Activated effector memory CD4-positive, alpha-beta T cell treated with anti-CD3 and anti-CD28 coated beads, Interleukin-2, amount 50 U/mL, for 16 hours (primary cell): ENCODE data around the gene RAB3IP.

Source experiments
- DNase-seq: peaks from one replicate; pipeline ENCODE4 v3.0.0-alpha.2; 2020

Gene RAB3IP, protein sequence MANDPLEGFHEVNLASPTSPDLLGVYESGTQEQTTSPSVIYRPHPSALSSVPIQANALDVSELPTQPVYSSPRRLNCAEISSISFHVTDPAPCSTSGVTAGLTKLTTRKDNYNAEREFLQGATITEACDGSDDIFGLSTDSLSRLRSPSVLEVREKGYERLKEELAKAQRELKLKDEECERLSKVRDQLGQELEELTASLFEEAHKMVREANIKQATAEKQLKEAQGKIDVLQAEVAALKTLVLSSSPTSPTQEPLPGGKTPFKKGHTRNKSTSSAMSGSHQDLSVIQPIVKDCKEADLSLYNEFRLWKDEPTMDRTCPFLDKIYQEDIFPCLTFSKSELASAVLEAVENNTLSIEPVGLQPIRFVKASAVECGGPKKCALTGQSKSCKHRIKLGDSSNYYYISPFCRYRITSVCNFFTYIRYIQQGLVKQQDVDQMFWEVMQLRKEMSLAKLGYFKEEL

DNA sequence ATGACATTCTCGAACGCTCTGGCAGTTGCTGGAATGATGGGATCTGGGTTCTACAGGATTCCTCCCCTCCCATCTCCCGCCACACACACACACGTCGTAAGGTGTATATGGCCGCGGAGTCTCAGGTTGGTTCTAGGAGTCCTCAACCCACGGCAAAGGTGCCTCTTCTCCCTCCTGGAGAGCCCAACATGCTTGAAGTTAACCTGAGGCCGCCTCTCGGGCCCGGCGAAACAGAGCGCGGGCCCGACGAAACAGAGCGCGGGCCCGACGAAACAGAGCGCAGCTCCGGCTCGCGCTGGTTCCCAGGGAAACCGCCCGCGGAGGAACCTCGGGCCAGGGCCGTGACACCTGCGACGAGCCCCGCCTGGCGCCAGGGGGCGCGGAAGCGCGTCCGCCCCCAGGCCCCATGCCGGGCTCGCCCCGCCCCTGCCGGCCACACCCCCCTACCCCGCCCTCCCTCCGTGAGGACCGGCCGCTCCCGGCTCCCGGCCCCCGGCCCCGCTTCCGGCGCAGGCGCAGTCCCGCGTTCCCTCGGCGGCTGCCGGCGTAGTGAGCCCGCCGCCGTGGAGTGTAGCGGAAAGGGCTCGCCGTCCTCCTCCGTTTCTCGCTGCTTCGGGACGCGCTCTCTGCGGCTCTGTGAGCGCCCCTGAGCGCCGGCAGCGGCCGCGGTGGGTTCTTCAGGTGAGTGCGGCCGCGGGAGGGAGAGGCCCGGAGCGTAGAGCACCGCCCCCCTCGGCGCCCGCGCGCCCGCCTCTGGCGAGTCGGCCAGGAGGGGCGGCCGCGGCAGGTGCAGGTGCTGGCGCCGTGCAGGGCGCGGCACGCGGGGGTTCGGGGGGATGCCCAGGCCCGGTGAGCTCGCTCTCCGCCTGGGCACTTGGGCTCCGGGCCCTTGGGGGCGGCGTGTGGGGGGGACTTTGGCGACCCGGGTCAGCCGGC is at the start of gene RAB3IP:
Gene RAB3IP, plus strand, starts transcription at position 510 of the 936 bp plus-strand sequence. CDS start 16,549 bp downstream, outside the sequence.
- peak; percentile 97 for DNase-seq

DNA sequence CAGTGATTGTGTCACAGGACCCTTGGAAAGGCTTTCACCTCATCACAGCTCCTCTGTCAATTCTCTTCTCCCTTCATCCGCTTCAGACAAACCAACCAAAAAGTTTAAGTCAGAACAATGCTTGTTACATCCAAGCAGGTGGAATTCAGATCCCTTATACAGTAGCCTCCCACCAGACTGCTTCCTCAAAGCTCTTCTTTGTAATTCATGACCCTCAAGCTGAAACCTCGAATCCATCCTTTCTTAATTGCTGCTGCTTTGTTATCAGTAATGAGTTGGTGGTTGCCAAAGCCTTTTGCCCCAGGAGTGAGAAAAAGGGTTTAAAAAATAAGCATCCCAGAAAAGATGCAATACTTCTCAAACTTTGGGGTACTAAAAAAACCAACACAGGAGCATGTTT is 49.0 kb upstream of the RAB3IP start:
- DNase-seq: no peak

DNA sequence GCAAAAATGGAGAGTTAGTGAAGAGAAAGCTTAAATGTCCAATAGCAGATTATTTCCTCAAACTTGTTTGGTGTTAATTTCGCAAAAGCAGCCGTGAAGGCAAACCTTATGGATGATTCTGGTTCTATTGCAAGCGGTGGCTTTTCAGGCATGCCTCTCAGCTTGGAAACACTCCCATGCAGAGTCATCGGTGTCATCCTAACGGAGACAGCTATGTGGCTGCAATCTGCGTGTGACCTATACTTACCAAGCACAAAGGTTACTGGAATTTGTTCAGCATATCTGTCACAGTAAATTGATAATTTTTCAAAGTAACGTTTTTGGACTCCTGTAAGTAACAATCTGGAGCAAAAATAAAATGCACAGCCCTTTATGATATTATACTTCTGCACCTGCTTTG is 44.5 kb upstream of the RAB3IP start:
- DNase-seq: no peak

DNA sequence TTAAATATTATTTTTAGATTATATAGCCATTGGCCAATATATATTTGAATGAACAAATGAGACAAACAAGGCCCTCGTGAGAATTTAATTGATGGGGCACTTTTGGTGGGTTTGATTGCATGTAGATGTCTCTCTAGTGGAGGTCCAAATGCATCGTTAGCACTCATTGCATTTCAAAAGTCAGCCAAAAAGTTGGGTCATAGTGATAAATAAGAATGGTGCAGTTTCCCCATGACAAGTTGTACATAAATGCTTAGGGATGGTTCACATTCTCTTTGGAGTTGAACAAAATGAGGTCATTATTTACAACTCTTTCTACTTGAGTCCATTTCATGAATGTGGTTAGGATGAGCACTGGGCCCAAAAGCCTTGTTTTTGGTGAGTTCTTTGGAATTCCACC is 40.6 kb upstream of the RAB3IP start:
- DNase-seq: no peak

DNA sequence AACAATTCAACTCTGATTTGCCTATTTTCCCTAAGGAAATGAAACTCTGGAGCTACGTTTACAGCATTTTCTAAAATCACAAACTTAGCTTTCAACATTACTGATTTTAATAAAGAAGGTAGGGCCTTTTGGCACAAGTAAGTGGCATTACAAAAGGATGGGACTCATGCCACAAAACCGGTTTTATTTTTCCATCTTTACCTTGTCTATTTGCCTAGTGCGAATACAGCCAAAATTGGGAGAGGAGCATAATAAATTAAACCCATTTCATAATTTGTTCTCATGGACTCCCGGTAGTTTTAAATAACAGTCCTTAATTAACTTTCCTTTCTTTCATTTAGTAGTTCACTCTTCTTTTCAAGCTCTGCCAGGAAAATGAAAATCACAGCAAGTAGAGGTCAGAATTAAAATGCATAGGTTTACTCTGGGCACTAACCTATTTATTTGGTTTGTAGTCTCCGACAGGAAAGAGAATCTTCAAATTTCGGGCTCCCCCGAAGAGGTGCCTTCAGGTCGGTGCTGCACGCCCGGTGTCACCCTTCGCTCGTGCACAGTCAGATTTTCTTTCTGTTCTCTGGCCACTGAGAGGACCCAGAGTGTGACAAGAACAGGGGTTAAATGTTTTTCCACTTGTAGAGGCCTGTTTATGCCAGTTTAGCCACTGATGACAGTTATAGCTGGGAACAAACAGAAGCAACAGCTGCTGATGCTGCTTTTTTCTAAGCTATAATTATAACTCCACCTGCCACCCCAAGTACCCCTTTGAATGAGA is 39.7 kb upstream of the RAB3IP start, which contains the start of gene BEST3:
Gene BEST3, minus strand, starts transcription at position 535 of the 772 bp plus-strand sequence. CDS start 1,505 bp downstream, outside the sequence.
- DNase-seq: no peak

DNA sequence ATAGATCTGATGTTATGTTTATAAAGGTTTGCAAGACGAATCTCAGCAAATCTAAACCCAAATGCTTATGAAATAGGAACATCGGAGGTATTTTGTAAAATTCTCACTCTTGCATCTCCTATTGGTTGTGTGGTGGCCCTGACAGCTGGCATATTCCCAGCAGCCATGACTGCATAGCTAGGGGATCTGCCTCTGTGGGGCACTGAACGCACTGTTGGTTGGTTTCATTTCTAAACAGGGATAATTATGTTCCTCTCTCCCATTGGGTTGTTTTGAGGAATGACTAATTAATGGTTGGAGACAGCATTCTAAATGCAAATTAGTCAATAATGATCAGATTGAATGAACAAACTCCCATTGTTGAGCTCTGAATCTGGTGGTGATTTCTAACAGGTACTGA is 36.8 kb upstream of the RAB3IP start:
- DNase-seq: no peak

DNA sequence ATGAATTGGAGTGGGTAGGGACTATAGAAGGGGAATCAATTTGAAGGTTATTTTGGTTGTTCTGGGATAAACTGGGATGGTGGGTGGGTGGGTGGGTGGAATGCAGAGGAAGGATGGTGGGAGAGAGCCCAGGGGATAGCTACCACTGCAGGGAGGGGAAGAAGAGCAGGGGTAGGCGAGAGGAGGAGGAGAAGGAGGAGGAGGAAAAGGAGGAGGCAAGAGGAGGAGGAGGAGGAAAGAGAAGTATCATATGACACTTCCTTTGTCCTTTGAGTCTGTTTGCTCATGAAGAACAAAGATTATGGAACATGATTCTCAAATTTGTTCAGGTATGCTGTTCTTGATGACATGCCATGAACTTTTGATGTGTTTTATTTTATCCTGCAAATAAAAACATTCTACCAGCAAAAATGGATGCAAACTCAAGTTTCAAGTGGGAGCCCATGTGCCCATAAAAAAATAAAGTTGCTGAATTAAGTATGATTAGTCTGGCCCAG is 35.5 kb upstream of the RAB3IP start:
- DNase-seq: no peak

DNA sequence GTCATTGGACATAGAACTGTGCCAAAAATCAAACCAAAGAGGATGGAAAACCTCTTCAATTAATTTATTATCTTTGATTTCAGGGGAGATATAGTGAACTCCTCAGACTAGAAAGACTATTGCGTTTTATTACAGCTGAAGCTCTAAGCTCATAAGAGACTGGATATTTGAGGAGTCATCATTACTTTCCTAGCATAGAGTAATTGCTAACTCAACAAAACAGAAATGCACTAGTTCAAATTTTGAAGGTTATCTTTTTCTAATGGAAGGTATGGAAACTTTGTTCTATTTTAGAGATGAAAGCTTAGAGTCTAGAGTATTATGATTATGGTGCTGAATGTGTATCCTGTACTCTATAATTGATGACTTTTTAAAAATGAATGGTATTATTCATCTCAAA is 34.3 kb upstream of the RAB3IP start:
- no peak for DNase-seq

DNA sequence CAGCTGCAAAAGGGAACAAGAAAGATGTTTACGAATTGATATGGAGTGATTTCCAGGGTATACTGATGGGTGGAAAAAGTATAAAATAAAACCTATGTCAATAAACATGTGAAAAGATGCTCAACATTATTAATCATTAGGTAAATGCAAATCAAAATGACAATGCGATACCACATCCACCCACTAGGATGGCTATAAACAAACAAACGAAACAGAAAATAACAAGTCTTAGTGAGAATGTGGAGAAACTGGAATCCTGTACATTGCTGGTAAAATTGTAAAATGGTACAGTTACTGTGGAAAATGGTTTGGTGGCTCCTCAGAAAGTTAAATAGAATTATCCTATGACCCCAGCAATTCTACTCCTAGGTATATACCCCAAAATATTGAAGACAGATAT is 30.0 kb upstream of the RAB3IP start:
- no peak for DNase-seq

DNA sequence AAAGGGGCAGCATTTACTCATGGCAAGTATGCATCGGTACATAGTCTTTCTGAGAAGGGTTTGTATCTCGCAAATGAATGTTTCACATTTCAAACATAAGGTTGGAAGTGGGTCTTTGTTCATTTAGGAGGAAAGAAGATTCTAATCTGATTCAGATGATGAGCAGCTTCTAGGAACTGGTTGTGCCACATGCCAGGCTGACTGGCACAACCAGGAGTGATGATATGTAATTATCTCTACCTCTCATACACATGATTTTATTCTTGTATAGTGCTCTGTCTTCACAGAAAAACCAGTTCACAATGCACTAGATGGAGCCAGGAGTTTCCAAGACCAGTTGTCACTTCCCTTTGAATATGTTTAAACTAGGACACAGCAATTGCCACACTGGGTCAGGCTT is 25.8 kb upstream of the RAB3IP start:
- no peak for DNase-seq

DNA sequence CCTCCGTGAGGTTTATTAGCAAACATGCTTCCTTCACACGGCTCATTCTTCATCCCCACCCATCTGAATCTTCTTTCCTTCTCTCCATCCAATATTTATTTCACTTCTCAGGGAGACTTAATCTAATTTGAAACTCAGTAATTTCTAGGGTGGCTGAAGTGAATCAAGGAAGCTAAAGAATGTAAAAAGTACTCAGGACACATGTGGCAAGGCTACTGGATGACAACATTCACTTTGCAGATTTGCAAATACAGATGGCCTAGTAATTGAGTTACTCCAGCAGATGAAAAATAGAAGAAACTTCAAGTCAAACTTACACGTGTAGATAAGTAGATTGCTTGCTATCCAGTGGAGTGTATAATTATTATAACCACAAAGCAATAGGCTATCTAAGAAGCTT is 24.1 kb upstream of the RAB3IP start:
- no peak for DNase-seq

DNA sequence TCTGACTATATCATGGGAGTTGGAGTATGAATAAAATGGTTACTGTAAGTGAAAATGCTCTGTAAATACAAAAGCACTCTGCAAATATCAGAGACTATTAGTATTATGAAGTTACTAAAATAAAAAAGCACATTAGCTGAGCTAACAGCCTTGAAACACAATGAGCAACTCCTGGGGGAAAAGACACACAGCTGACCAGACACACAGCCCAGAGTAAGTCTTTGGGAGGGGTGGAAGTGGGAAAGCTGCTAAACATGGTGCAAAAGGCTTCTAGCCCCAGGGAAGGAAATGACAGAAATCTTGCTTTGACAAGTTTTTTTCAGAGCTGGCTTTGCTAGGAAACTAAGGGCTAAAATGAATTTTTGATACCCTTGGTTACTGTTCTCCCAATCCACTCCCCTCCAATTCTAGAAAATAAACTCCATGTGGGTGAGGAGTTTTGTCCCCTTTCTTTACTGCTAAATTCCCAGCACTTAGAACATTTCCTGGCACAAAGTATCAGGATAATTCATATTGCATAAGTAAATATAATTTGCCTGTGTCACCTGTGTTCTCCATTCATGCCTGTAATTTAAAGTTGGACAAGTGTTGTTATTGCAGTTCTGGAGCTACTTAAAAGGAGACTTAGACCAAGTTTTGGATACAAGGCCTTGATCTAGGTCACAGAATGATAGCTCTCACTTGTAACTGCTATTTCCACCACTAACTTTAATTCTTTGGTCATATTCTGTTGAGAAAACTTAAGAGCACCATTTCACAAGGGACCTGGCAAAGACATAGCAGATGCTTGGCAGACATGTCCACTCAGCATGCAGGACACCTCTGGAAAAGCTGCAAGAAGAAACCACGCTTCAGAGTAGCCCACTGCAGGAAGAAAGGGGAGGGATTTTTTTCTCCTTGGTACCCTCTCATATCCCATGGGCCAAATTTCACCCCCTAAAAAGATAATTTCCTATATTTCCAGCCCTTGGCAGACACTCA is 19.0 kb upstream of the RAB3IP start:
- no peak for DNase-seq

DNA sequence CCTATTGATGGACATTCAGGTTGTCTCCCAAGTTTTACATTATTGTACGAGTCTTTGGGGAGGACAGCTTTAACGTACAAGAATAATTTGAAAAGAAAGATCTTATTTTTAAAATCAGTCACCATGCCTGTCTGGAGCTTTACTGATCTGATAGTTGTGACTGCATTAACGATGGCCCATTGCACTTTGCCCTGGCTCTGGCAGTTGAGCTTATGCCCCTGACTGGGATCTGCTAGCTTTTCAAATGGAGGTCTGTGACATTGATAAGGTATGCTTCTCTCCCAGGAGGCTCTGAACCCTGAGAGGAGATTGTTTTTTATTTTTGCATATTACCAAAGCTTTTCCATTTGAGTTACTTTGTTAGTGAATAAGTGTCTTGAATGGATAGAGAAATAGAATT is 17.9 kb upstream of the RAB3IP start:
- no peak for DNase-seq

DNA sequence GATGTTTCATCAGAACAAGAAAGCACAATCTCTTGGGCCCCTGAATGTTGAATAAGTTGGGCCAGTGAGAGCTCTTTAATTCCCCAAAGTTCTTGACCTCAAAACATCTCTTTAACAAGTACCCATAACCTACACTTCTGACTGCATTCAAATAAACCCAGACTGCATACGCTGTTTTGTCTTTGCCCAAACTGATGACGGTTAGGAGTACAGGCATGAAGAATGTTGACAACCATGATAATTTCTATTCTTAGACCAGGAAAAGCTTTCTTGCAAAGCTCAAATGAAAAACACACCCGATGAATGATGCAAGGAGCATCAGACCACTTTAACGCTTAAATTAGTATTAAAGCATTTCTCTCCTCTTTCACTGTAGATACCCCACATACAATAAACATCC is 11.7 kb upstream of the RAB3IP start:
- no peak for DNase-seq

DNA sequence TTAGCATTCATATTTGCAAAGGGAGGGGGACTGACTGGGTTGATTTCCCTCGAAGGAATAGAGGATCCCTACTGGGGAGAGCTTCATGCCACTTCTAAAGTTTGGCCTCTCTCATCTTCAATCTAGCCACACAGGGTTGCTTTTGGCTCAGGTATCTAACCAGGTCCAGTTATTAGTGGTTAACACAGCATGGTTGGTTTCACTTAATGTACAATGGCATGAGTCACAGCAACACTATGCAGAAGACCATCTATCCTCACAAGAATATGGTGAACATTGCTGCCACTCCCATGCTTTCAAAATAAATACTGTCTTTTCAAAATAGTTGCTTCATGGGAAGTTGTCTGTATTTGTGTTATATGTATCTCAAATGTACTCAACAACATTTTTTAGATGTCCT is 6.6 kb upstream of the RAB3IP start:
- DNase-seq: no peak

DNA sequence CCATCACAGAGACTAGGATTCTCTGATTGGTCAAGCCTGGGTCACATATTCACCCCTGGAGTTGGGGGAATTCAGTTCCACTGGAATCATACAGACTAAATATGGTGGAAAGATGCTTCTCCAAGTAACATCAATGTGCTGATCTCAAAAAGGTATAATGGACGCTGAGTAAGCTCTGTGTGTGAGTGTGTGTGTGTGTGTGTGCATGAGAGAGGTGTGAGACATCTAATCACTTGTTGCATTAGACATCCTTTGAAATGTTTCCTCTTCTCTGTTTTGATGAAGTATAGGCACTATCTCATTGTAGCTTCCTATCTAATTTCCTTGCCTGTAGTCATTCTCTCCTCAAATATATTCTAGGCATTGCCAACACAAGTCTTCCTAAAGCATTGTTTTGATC is 5.0 kb upstream of the RAB3IP start:
- DNase-seq: no peak

DNA sequence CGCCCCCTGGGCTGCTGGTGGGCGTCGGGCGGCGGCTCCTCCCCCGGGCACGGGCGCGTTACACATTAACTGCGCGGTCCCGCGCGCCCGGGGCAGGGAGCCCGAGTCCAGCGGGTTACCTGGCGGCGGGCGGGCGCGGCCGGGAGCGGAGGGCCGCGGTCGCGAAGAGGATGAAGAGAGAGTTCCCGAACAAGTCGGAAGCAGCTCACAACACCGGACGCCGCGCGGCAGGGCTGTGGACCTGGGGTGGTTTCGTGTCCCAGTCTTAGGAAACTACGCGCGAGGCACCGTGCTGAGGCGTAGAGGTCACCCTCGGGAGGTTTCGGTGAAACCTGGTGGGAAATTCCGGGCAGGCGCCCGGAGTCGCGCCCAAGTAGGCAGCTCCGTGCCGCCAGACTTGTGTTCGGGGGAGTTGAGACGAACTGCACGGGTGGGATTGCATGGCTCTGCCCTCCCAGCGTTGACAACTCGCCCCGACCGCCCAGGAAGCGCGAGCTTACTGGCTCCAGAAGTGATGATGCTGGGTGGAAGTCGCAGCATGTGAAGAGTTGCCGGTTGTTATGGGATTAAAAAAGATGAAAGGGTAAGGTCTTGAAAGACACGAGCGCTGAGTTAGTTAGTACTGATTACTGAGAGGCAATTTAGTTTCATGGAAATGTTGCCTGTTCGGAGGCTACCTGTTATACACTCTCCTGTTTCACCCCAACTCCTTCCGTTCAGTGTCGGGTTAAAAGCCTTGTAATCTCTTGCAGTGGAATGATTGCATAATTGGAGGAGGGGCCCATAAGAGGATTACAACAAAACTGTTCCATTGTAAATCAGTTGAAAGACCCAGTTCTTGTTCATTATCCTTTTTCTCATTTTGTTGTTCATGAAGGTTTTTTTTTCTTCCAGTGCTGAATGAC is 879 bp downstream of the RAB3IP start:
- DNase-seq: peak; percentile 87

DNA sequence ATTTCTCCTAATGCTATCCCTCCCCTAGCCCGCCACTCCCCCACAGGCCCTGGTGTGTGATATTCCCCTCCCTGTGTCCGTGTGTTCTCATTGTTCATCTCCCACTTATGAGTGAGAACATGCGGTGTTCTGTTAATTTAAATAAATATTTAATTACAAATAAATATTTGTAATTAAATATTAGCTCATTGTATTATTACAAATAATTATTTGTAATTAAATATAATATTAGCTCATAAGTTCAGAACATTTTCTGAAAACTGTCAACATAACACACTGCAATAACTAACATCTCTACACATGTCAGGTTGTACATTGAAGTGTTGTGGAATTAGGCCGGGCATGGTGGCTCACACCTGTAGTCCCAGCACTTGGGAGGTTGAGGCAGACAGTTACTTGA is 5.4 kb downstream of the RAB3IP start:
- no peak for DNase-seq

DNA sequence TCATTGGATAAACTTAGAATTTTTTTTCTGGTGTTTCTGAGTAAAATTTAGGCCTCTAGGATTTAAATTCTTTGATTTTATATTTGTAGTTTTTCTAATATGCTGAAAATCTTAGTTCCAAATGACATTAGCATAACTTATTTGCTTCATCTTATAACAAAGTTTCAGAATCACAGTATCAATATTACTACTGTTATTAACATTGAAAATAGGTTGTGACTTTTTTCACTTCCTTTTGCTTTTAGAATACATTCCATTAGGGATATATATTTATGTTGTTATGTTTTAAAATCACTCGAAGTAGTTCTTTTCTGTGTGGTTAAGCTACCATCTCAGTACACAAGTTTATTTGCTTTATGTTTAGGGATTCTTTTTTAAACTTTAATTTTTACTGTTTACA is 12.8 kb downstream of the RAB3IP start:
- no peak for DNase-seq

DNA sequence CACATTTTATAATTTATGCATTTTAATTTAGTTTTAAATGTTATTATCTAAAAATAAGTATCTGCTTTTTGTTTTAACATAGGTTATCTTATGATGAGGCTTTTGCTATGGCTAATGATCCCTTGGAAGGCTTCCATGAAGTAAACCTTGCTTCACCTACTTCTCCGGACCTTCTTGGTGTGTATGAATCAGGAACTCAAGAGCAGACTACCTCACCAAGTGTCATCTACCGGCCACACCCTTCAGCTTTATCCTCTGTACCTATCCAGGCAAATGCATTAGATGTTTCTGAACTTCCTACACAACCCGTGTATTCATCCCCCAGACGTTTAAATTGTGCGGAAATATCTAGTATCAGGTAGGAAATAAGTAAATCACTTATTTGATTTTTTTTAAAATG is 16.6 kb downstream of the RAB3IP start:
- no peak for DNase-seq
